Activated CD4-positive, alpha-beta T cell treated with anti-CD3 and anti-CD28 coated beads, Interleukin-2, Interleukin-6, amounts not matched to agents 100 ng/mL and 50 ng/mL, durations not matched to agents 16 hours and 8 hours (primary cell): ENCODE data around the gene LYPD4.
"Not testable (repeated sequence)": the region's sequence is repeated elsewhere in the genome, so short reads cannot be mapped to it uniquely, and the experiment has no call there.

Experiments
- DNase-seq: peaks from one replicate; pipeline ENCODE4 v3.0.0-alpha.2; 2020

Gene LYPD4

GRCh38 chr19:41844601-41845000 is at the start of gene LYPD4:
LYPD4 (minus strand) TSS chr19:41844683; CDS start chr19:41839285, 5,398 bp downstream.
- no peak for DNase-seq

GRCh38 chr19:41893899-41894298 is 49.4 kb upstream of the LYPD4 start:
- peak; percentile 38 for DNase-seq

- no peak for DNase-seq
Measured at GRCh38 chr19:41892173-41892902, 47.9 kb upstream of the LYPD4 start.

- no peak for DNase-seq
Measured at GRCh38 chr19:41890936-41891335, 46.5 kb upstream of the LYPD4 start.

GRCh38 chr19:41889896-41890295 is 45.4 kb upstream of the LYPD4 start:
- DNase-seq = no peak

GRCh38 chr19:41888926-41889325 is 44.4 kb upstream of the LYPD4 start:
- DNase-seq = no peak

- peak; percentile 83 for DNase-seq
Measured at GRCh38 chr19:41887711-41888382, 43.4 kb upstream of the LYPD4 start.

- peak; percentile 72 for DNase-seq
Measured at GRCh38 chr19:41886761-41887710, 42.6 kb upstream of the LYPD4 start.

- DNase-seq = peak; percentile 96
Measured at GRCh38 chr19:41883821-41884733, 39.6 kb upstream of the LYPD4 start.

GRCh38 chr19:41883463-41883820 is 39.0 kb upstream of the LYPD4 start:
- no peak for DNase-seq

GRCh38 chr19:41882568-41883462 is 38.3 kb upstream of the LYPD4 start, which contains the start of gene ARHGEF1:
ARHGEF1 (plus strand) TSS chr19:41883184; CDS start chr19:41888083, 4,899 bp downstream.
- DNase-seq = peak; percentile 65

- DNase-seq = no peak
Measured at GRCh38 chr19:41880329-41880708, 35.8 kb upstream of the LYPD4 start.

- DNase-seq = no peak
Measured at GRCh38 chr19:41879670-41880328, 35.3 kb upstream of the LYPD4 start.

GRCh38 chr19:41879080-41879479 is 34.6 kb upstream of the LYPD4 start:
- DNase-seq = no peak

GRCh38 chr19:41877916-41878905 is 33.7 kb upstream of the LYPD4 start:
- no peak for DNase-seq

GRCh38 chr19:41876847-41877832 is 32.7 kb upstream of the LYPD4 start, which contains the start of gene CD79A:
CD79A (plus strand) TSS chr19:41877279; CDS start chr19:41877305, 26 bp downstream.
- no peak for DNase-seq

- DNase-seq = not testable (repeated sequence)
Measured at GRCh38 chr19:41875973-41876372, 31.5 kb upstream of the LYPD4 start.
